Mucosa of stomach (tissue), 1 donor: Measurements from ENCODE around the gene RGL2.

Source experiments
- H3K27me3 ChIP-seq: one replicate; pipeline ENCODE4 v1.7.0; 2013; ENCODE audit warnings: mild to moderate bottlenecking, low read length; ENCODE audit not compliant: control insufficient read depth, insufficient read depth
- H3K36me3 ChIP-seq: one replicate; pipeline ENCODE4 v1.7.0; 2013; ENCODE audit warnings: low read length; ENCODE audit not compliant: control insufficient read depth, insufficient read depth
- H3K4me1 ChIP-seq: one replicate; pipeline ENCODE4 v1.7.0; 2013; ENCODE audit warnings: mild to moderate bottlenecking, low read length; ENCODE audit not compliant: control insufficient read depth, insufficient read depth
- H3K4me3 ChIP-seq: one replicate; pipeline ENCODE4 v1.7.0; 2013; ENCODE audit warnings: low read length
- H3K9ac ChIP-seq: one replicate; pipeline ENCODE4 v1.7.0; 2013; ENCODE audit warnings: mild to moderate bottlenecking, low read length, moderate library complexity
- H3K9me3 ChIP-seq: one replicate; pipeline ENCODE4 v1.7.0; 2013; ENCODE audit warnings: mild to moderate bottlenecking, low read length, moderate library complexity; ENCODE audit not compliant: control insufficient read depth
- donor health status: Pancreatic carcinoma.

RGL2 gene

DNA sequence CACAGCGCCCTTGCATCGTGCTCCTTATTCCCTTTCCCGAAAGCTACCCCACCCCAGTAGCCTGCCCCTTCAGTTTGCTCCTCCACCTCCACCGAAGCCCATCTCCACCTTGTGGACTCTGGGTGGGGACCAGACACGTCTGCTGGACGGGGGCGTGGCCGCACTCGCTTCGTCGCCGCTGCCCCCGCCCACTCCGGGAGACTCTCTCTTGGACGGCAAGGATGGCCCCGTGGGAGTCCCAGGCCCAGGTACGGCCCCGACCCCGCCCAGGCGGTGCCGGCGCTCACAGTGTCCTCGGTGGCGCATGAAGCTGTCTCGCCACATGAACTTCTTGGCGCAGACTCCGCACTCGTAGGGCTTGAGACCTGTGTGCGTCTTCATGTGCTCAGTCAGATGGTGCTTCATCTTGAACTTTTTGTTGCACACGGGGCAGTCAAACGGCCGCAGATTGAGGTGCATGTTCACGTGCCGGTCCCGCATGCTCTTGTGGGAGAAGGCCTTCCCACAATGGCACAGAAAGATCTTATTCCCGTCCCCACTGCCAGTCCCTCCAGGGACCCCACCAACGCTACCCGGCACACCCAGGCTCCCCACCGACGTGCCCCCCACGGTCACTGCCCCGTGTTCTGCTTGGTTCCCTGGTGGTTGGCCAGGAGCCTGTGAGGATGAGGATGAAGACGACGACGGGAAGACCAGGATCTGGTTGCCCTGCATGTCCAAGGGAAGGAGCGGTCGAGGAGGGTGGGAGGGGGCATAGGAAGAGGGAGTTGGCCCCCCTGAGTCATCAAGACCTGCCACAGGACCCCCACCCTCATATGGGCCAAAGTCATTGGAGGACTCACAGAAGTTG, 16.4 kb upstream of the RGL2 start:
- Histone ChIP-seq H3K9me3 (no peaks in the 10 kb centered on the region), H3K27me3 (no peaks in the 10 kb centered on the region), H3K9ac (peak overlapping the region; percentile 94), H3K4me1 (peaks cover 41% of the 10 kb centered on the region), H3K4me3 (peak overlapping the region; percentile 96), H3K36me3 (peaks cover 16% of the 10 kb centered on the region)

GRCh38 chr6:33314515-33314942, 15.8 kb upstream of the RGL2 start:
- Histone ChIP-seq H3K4me1 (peaks cover 37% of the 10 kb centered on the region), H3K36me3 (peaks cover 10% of the 10 kb centered on the region), H3K4me3 (peak overlapping the region; percentile 96), H3K9me3 (no peaks in the 10 kb centered on the region), H3K27me3 (no peaks in the 10 kb centered on the region), H3K9ac (peak overlapping the region; percentile 94)

- Histone ChIP-seq H3K27me3 (no peaks in the 10 kb centered on the region), H3K4me1 (peaks cover 36% of the 10 kb centered on the region), H3K9ac (peak within 1 kb of the TSS; percentile 94), H3K36me3 (peaks cover 4% of the 10 kb centered on the region), H3K9me3 (no peaks in the 10 kb centered on the region), H3K4me3 (peak within 1 kb of the TSS; percentile 96)
Measured at GRCh38 chr6:33313709-33314514, 15.2 kb upstream of the RGL2 start, which contains the start of gene TAPBP. TSS of gene TAPBP (minus strand) at chr6:33314078. CDS start at chr6:33314041, 37 bp downstream.

DNA sequence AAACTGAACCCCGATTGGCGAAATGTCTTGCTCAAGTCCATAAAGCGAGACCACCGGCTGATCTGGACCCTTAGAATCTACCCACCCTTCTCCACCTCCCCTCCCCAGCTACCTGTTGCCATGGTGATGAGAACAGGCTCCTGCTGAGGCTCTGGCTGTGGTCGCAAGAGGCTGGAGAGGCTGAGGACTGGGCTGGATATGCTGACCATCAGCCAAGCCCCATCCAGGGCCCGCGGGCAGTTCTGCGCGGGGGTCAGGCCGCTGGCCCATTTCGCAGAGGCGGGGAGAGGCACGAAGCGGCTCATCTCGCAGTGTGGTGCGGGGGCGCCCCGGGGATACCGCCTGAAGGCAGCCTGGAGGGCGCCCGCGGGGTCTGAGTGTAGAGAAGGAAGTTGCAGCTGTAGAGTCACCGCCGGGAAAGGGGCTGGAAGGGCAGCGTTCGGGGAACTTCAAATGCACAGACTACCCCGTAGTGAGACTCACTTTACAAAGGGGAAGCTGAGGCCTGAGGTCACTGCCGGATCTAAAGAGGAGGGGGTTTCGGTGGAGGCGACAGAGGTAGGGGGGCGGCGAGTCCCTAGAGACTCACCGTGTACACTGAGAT, 14.5 kb upstream of the RGL2 start:
- H3K27me3 ChIP-seq: no peaks in the 10 kb centered on the region
- peak overlapping the region; percentile 96 for H3K4me3 ChIP-seq
- H3K9ac ChIP-seq: peak overlapping the region; percentile 94
- H3K36me3 ChIP-seq: no peaks in the 10 kb centered on the region
- H3K4me1 ChIP-seq: peaks cover 29% of the 10 kb centered on the region
- no peaks in the 10 kb centered on the region for H3K9me3 ChIP-seq

DNA sequence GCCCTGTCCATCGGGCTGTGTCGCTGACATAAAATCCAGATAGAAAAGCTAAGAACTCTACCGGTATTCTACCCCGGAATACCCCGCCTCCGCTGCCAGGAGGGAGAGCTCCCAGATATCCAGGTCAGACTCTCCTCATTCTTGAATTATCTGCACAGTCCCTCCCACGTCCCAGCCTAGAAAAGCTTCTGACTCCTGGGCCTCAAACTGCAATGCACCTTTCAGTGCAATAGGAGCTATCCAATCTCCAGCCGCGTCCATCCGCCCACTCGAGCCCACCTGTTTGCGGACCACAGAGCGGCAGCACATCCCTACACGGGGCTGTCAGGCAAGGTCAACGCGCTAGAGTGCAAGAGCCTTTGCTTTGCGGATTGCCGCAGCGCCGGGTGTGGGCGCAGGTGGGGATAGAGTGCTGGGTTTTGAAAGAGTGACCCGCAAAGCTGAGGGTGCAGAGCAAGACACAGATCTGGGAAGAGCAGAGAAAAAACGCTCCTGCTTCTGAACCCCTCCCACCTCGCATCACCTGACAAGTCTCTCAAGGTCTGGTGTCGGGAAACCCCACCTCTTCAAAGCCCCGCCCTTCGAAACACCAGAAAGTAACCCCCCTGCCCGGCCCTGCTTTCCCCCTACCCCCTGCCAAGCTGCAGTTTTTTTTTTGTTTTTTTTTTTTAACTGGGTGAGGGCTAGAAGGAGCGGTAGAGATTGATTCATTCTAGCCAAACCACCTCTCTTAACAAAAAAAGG, 13.8 kb upstream of the RGL2 start:
- Histone ChIP-seq H3K9ac (peak overlapping the region; percentile 94), H3K4me3 (peak overlapping the region; percentile 96), H3K27me3 (no peaks in the 10 kb centered on the region), H3K36me3 (no peaks in the 10 kb centered on the region), H3K4me1 (peaks cover 28% of the 10 kb centered on the region), H3K9me3 (no peaks in the 10 kb centered on the region)

GRCh38 chr6:33306356-33306755, 7.6 kb upstream of the RGL2 start:
- Histone ChIP-seq H3K4me1 (no peaks in the 10 kb centered on the region), H3K9me3 (no peaks in the 10 kb centered on the region), H3K4me3 (no peak overlapping the region), H3K27me3 (no peaks in the 10 kb centered on the region), H3K9ac (no peak overlapping the region), H3K36me3 (peaks cover 6% of the 10 kb centered on the region)

GRCh38 chr6:33305052-33305451, 6.3 kb upstream of the RGL2 start:
- H3K4me3 ChIP-seq: no peak overlapping the region
- no peak overlapping the region for H3K9ac ChIP-seq
- H3K36me3 ChIP-seq: peaks cover 6% of the 10 kb centered on the region
- no peaks in the 10 kb centered on the region for H3K4me1 ChIP-seq
- no peaks in the 10 kb centered on the region for H3K27me3 ChIP-seq
- H3K9me3 ChIP-seq: no peaks in the 10 kb centered on the region

DNA sequence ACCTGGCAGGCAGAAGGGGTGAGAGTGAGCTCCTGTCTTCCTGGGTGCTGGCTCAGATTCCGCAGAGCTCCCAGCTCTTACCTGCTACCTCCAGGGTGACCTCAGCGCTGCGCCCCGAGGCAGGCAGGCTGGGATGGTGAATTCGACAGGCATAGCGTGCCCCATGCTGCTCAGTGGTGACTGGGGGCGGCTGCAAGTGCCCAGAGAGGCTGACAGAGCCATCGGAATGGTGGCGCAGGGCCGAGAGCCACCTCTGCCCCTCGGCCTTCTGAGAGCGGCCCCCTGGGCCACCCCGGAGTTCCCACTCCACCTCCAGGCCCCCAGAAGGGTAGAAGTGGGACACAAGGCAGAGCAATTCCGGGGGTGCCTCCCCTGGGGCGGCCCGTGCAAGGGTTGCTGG, 5.5 kb upstream of the RGL2 start:
- H3K9me3 ChIP-seq: no peaks in the 10 kb centered on the region
- H3K4me3 ChIP-seq: no peak overlapping the region
- no peaks in the 10 kb centered on the region for H3K4me1 ChIP-seq
- no peak overlapping the region for H3K9ac ChIP-seq
- peaks cover 6% of the 10 kb centered on the region for H3K36me3 ChIP-seq
- no peaks in the 10 kb centered on the region for H3K27me3 ChIP-seq

DNA sequence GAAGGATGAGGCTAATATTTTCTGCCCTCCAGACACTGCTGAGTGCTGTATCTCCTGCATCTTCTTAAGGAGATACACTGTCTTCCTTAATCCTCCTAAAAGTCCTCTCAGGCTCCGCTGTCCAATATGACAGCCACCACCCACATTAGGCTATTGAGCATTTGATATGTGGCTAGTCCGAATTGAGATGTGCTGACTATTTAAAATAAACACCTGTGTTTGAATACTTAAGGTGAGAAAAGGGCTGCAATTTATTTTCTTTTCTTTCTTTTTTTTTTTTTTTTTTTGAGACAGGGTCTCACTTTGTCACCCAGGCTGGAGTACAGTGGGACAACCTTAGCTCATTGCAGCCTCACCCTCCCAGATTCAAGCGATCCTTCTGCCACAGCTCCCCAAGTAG, 3.1 kb upstream of the RGL2 start:
- Histone ChIP-seq H3K27me3 (no peaks in the 10 kb centered on the region), H3K9ac (no peak overlapping the region), H3K36me3 (peaks cover 6% of the 10 kb centered on the region), H3K9me3 (no peaks in the 10 kb centered on the region), H3K4me3 (no peak overlapping the region), H3K4me1 (peaks cover 8% of the 10 kb centered on the region)

DNA sequence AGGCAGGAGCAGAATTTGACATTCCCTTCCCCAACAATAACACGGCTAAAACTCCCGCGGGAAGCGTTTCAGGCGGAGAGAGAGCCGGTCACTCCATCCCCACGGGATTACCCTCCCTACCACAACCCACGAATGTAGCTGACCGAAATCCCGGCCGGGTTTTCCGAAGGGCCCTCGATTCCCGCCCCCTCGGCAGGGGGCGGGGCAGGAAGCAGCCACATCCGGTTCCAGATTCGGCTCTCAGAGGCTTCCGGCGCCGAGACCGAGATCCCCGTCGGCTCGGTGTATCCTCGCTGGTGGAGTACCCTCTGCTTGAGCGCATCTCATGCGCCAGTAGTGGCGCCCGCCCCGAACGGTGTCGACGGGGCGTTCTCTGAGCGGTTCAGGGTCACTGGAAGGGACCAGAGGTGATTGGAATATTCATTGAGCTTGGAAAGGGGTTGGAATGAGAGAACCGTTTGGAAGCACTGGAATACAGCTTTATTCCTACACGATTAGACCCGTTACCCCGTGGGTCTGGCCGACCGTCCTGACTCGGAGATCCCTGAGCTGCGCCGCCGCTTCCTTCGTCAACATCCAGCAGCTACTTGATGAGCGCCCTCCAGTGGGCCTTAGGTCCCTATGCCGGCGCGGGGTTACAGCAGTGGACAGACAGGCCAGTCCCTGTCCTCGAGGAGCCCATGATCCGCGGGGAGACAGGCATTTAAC, 649 bp upstream of the RGL2 start:
- peaks cover 7% of the 10 kb centered on the region for H3K36me3 ChIP-seq
- H3K4me1 ChIP-seq: peaks cover 8% of the 10 kb centered on the region
- no peaks in the 10 kb centered on the region for H3K27me3 ChIP-seq
- peak overlapping the region; percentile 95 for H3K9ac ChIP-seq
- H3K9me3 ChIP-seq: no peaks in the 10 kb centered on the region
- peak overlapping the region; percentile 81 for H3K4me3 ChIP-seq
